ENCODE results near the gene SERPINA1. TPM values are rescaled to one million over a fixed set of nuclear protein-coding genes. Genes with fewer than 3 reads are reported as not detected.

The SERPINA1 gene
- total RNA-seq, 1 donor from 2014 or later: 994 TPM

DNA sequence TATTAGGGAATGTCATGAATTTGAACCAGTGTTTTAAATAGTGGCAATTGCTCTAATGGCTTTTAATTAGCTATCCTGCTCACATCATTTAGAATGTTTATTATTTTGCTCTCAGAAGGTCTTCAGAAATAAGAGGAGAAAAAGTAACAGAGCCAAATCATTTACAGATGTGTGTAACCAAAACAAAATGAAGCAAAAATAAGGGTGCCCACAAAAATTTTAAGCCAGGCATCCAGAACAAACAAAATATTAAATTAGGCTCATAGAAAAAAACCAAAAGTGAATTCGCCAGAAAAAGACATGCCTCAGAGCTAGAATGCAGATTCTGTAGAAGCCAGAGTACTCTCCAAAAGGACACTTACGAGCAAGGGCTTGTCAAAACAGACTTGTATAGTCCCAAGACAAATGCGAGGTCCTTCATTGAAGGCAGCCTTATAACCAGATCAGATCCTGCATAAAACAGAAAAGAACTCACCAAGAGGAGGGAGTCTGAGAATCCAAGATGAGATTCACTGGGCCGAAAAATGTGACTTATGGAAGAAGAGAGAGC, 20.2 kb upstream of the SERPINA1 start:
- Histone ChIP-seq H3K4me1 (peaks cover 4% of the 10 kb centered on the region), H3K27ac (no peak overlapping the region), H3K4me3 (no peak overlapping the region), H3K36me3 (no peaks in the 10 kb centered on the region), H3K27me3 (ENCODE audit: low read depth) (peaks cover 4% of the 10 kb centered on the region), H3K9me3 (no peaks in the 10 kb centered on the region)
- TF ChIP-seq CTCF (IDR thresholded peaks at IDR 0.05): no peak
- intact Hi-C loops (cut with DNase I): no loop called here
- DNase-seq (no peak), ATAC-seq (no peak)

DNA sequence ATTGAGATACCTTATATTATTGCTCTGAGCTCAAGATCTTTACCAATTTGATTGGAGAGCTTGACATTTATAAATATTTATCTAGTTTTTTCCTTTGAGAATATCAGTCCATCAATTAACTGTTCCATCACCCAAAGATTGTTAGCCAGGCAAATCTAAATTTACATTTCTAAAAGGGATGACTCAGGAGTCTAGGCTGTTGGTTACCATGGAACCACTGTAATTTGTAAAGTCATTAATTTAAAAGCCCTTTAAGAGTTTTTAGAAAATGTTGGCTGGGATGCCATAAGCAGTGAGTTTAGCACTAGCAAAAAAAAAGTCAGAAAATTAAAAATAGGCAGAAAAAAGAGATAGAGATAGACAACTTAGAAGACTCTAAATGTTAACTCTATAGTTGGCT, 19.5 kb upstream of the SERPINA1 start:
- no peak for DNase-seq
- TF ChIP-seq CTCF (IDR thresholded peaks at IDR 0.05): no peak
- Histone ChIP-seq H3K36me3 (no peaks in the 10 kb centered on the region), H3K9me3 (no peaks in the 10 kb centered on the region), H3K4me3 (no peak overlapping the region), H3K27me3 (ENCODE audit: low read depth) (peaks cover under 1% of the 10 kb centered on the region), H3K27ac (no peak overlapping the region), H3K4me1 (peaks cover 4% of the 10 kb centered on the region)
- ATAC-seq: no peak
- intact Hi-C loops (cut with DNase I): no loop called here

GRCh38 chr14:94406910-94407309, 18.5 kb upstream of the SERPINA1 start:
- no peak for TF ChIP-seq CTCF (IDR thresholded peaks at IDR 0.05)
- DNase-seq (no peak), ATAC-seq (no peak)
- no peaks in the 10 kb centered on the region for H3K27me3 ChIP-seq (ENCODE audit: low read depth)
- intact Hi-C loops (cut with DNase I): no loop called here
- H3K9me3 ChIP-seq: no peaks in the 10 kb centered on the region
- H3K4me3 ChIP-seq: no peak overlapping the region
- H3K4me1 ChIP-seq: no peaks in the 10 kb centered on the region
- H3K27ac ChIP-seq: no peak overlapping the region
- no peaks in the 10 kb centered on the region for H3K36me3 ChIP-seq

GRCh38 chr14:94405486-94405885, 17.1 kb upstream of the SERPINA1 start:
- TF ChIP-seq CTCF (IDR thresholded peaks at IDR 0.05): no peak
- Histone ChIP-seq H3K4me3 (no peak overlapping the region), H3K27me3 (ENCODE audit: low read depth) (no peaks in the 10 kb centered on the region), H3K27ac (no peak overlapping the region), H3K4me1 (no peaks in the 10 kb centered on the region), H3K9me3 (no peaks in the 10 kb centered on the region), H3K36me3 (no peaks in the 10 kb centered on the region)
- ATAC-seq (peak; percentile 47 to 57), DNase-seq (peak; percentile 63)
- intact Hi-C loops (cut with DNase I): no loop called here

DNA sequence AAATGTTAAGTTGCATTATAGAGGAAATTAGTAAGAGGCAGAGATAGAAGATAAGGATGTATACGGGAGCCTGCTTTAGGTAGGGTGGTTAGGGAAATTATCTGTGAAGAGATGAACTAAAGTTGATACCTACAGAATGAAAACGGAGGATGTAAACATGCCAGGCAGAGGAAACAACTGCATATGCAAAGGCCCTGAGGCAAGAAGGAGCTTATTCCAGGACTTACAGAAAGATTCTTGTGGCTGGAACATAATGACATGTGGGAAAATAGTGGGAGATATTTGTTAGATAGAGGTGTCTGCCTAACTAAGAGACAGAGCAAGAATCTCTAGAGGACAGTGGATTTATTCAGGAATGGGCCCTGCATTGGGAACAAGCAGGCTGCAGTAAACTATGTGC, 16.2 kb upstream of the SERPINA1 start:
- Histone ChIP-seq H3K27ac (no peak overlapping the region), H3K9me3 (no peaks in the 10 kb centered on the region), H3K4me1 (no peaks in the 10 kb centered on the region), H3K4me3 (no peak overlapping the region), H3K27me3 (ENCODE audit: low read depth) (no peaks in the 10 kb centered on the region), H3K36me3 (no peaks in the 10 kb centered on the region)
- no peak for TF ChIP-seq CTCF (IDR thresholded peaks at IDR 0.05)
- no peak for ATAC-seq
- no peak for DNase-seq
- intact Hi-C loops (cut with DNase I): no loop called here

All from lower lobe of right lung (tissue), 2 donors.